ENCODE measurements around the gene NEO1.
"Not testable (repeated sequence)": the region's sequence is repeated elsewhere in the genome, so short reads cannot be mapped to it uniquely, and the experiment has no call there.

Gene NEO1

GRCh38 chr15:73165844-73166243 is 113.6 kb downstream of the NEO1 start:
- DNase-seq (ENCODE audit: low read depth), result peak; percentile 72
- H3K4me3 ChIP-seq (ENCODE audit: low read length), result no peak overlapping the region
- no peak for TF ChIP-seq CTCF (IDR thresholded peaks at IDR 0.05; ENCODE audit: insufficient read depth, low read depth, low read length, missing control alignments)

- DNase-seq (ENCODE audit: low read depth); H3K4me3 ChIP-seq (ENCODE audit: low read length): not testable (repeated sequence)
Observed at GRCh38 chr15:73166711-73167110, 114.4 kb downstream of the NEO1 start.

- no peak for DNase-seq (ENCODE audit: low read depth)
- TF ChIP-seq CTCF (IDR thresholded peaks at IDR 0.05; ENCODE audit: insufficient read depth, low read depth, low read length, missing control alignments), result no peak
- H3K4me3 ChIP-seq (ENCODE audit: low read length), result no peak overlapping the region
Observed at GRCh38 chr15:73168487-73168886, 116.2 kb downstream of the NEO1 start.

GRCh38 chr15:73171711-73172110 is 119.4 kb downstream of the NEO1 start:
- DNase-seq (ENCODE audit: low read depth), result no peak
- TF ChIP-seq CTCF (IDR thresholded peaks at IDR 0.05; ENCODE audit: insufficient read depth, low read depth, low read length, missing control alignments), result no peak

GRCh38 chr15:73172508-73172907 is 120.2 kb downstream of the NEO1 start:
- no peak for TF ChIP-seq CTCF (IDR thresholded peaks at IDR 0.05; ENCODE audit: insufficient read depth, low read depth, low read length, missing control alignments)
- no peak for DNase-seq (ENCODE audit: low read depth)
- no peak overlapping the region for H3K4me3 ChIP-seq (ENCODE audit: low read length)

More at GRCh38 chr15:73171711-73172110, 119.4 kb downstream of the NEO1 start:
- no peak overlapping the region for H3K4me3 ChIP-seq (ENCODE audit: low read length)

- no peak for DNase-seq (ENCODE audit: low read depth)
- no peak for TF ChIP-seq CTCF (IDR thresholded peaks at IDR 0.05; ENCODE audit: insufficient read depth, low read depth, low read length, missing control alignments)
- H3K4me3 ChIP-seq (ENCODE audit: low read length), result no peak overlapping the region
Observed at GRCh38 chr15:73174171-73174570, 121.9 kb downstream of the NEO1 start.

- H3K4me3 ChIP-seq (ENCODE audit: low read length), result no peak overlapping the region
- DNase-seq (ENCODE audit: low read depth), result no peak
- TF ChIP-seq CTCF (IDR thresholded peaks at IDR 0.05; ENCODE audit: insufficient read depth, low read depth, low read length, missing control alignments), result no peak
Observed at GRCh38 chr15:73175382-73175781, 123.1 kb downstream of the NEO1 start.

- DNase-seq (ENCODE audit: low read depth), result no peak
- no peak for TF ChIP-seq CTCF (IDR thresholded peaks at IDR 0.05; ENCODE audit: insufficient read depth, low read depth, low read length, missing control alignments)
- H3K4me3 ChIP-seq (ENCODE audit: low read length), result no peak overlapping the region
Observed at GRCh38 chr15:73176598-73176997, 124.3 kb downstream of the NEO1 start.

Data from epithelial cell of esophagus (primary cell).